A549 (cell line): ENCODE data around the gene BICC1. TPM values are rescaled to one million over a fixed set of nuclear protein-coding genes. Genes with fewer than 3 reads are reported as not detected.

ENCODE experiments used
- ATAC-seq, 2 experiments: fragments of 200-7000 bp in 1 of 2; fragments of >200 bp in 1 of 2; cut with Nextera tagmentation in 1 of 2; cut with Tn5 transposase in 1 of 2; 3 replicates each; pipeline versions ENCODE4 v1.8.0 to v1.9.1; 2018 to 2020; ENCODE audit warnings: mild to moderate bottlenecking in 1 of 2, moderate library complexity in 1 of 2
- CTCF ChIA-PET: fragments of 300-600 bp; sonication (Branson Sonifier 250); formaldehyde crosslinking; extraction: SDS; loops from one replicate; lab custom pipeline; 2021; ENCODE audit warnings: antibody characterized with exemption, inconsistent platforms; lab: Yijun Ruan, JAX
- POLR2A ChIA-PET: fragments of 350-600 bp; formaldehyde crosslinking; extraction: SDS; loops from one replicate; lab custom pipeline; 2021; ENCODE audit warnings: antibody characterized with exemption, inconsistent platforms; lab: Yijun Ruan, JAX
- DNase-seq, 2 experiments: peaks; one replicate each; pipeline versions ENCODE4 v3.0.0 to v3.0.0-alpha.2; 2011 to 2016; ENCODE audit warnings: low read depth in 1 of 2, low spot score in 1 of 2
- FAIRE-seq: peaks from 2 replicates; lab custom pipeline; 2011; peaks lifted over from hg19 to GRCh38; lab: Jason Lieb, UNC
- H3K27ac ChIP-seq, 2 experiments: fragments of >200 bp; sonication (Bioruptor Twin); formaldehyde crosslinking; 3 replicates each; pipeline ENCODE4 v1.5.1; 2016 to 2017
- H3K4me1 ChIP-seq: fragments of >200 bp; sonication (Bioruptor Twin); formaldehyde crosslinking; 3 replicates; pipeline ENCODE4 v1.6.1; 2016
- H3K4me2 ChIP-seq: fragments of >200 bp; sonication (Bioruptor Twin); formaldehyde crosslinking; 3 replicates; pipeline ENCODE4 v1.6.1; 2016
- H3K4me3 ChIP-seq: fragments of >200 bp; sonication (Bioruptor Twin); formaldehyde crosslinking; 3 replicates; pipeline ENCODE4 v1.5.1; 2016
- H3K9me3 ChIP-seq: fragments of >200 bp; sonication (Bioruptor Twin); formaldehyde crosslinking; 3 replicates; pipeline ENCODE4 v1.6.1; 2016
- BHLHE40 ChIP-seq: IDR thresholded peaks from 2 replicates; pipeline ENCODE4 v1.6.1; 2012; ENCODE audit warnings: low read depth, low read length, inconsistent platforms
- CHD4 ChIP-seq: fragments of 200-600 bp; sonication (generic); IDR thresholded peaks from 2 replicates; pipeline ENCODE4 v1.6.1; 2016; ENCODE audit warnings: antibody characterized with exemption, mild to moderate bottlenecking, borderline replicate concordance
- FOSL2 ChIP-seq, 2 experiments: fragments of 450-650 bp in 1 of 2; fragments of >200 bp in 1 of 2; sonication (Bioruptor Twin) in 1 of 2; formaldehyde crosslinking; IDR thresholded peaks; 2 replicates each; pipeline versions ENCODE4 v1.5.0 to v1.6.1; 2016 to 2020; ENCODE audit warnings: mild to moderate bottlenecking in 1 of 2, moderate library complexity in 1 of 2
- FOXS1 ChIP-seq: fragments of 250-450 bp; sonication (Bioruptor Pico); IDR thresholded peaks from 2 replicates; pipeline ENCODE4 v1.5.0; 2020; ENCODE audit warnings: mild to moderate bottlenecking, moderate library complexity
- HEYL ChIP-seq: fragments of 250-450 bp; sonication (Bioruptor Pico); IDR thresholded peaks from 2 replicates; pipeline ENCODE4 v1.8.0; 2021; ENCODE audit warnings: mild to moderate bottlenecking, moderate library complexity
- HOXA7 ChIP-seq: fragments of 250-450 bp; sonication (Bioruptor Pico); IDR thresholded peaks from 2 replicates; pipeline ENCODE4 v1.5.0; 2020; ENCODE audit warnings: mild to moderate bottlenecking, moderate library complexity
- HOXB5 ChIP-seq: fragments of 250-450 bp; sonication (Bioruptor Pico); IDR thresholded peaks from 2 replicates; pipeline ENCODE4 v1.5.0; 2020; ENCODE audit warnings: mild to moderate bottlenecking, moderate library complexity
- JUN ChIP-seq, 2 experiments: fragments of >200 bp; sonication (Bioruptor Twin); formaldehyde crosslinking; IDR thresholded peaks; 2 replicates in 1 of 2; 3 replicates in 1 of 2; pipeline ENCODE4 v1.6.1; 2016 to 2017
- KDM5A ChIP-seq: fragments of 200-600 bp; sonication (generic); IDR thresholded peaks from 2 replicates; pipeline ENCODE4 v1.6.1; 2016; ENCODE audit warnings: antibody characterized with exemption, mild to moderate bottlenecking
- MAFK ChIP-seq: fragments of 450-650 bp; IDR thresholded peaks from 2 replicates; pipeline ENCODE4 v1.6.1; 2014; ENCODE audit not compliant: partially characterized antibody
- MAZ ChIP-seq: fragments of 150-350 bp; IDR thresholded peaks from 2 replicates; pipeline ENCODE4 v1.6.1; 2014; ENCODE audit warnings: antibody characterized with exemption, low read depth, low read length, borderline replicate concordance
- MYC ChIP-seq: IDR thresholded peaks from 2 replicates; pipeline ENCODE4 v1.6.1; 2012; ENCODE audit warnings: mild to moderate bottlenecking, inconsistent platforms, low read length, improper control_type of control experiment, borderline replicate concordance
- NFE2L2 ChIP-seq: fragments of 150-350 bp; conservative IDR thresholded peaks from 2 replicates; pipeline ENCODE4 v1.6.1; 2014; ENCODE audit warnings: low read length
- NPAS2 ChIP-seq: fragments of 250-450 bp; sonication (Bioruptor Pico); IDR thresholded peaks from 2 replicates; pipeline ENCODE4 v1.8.0; 2022; ENCODE audit warnings: mild to moderate bottlenecking, moderate library complexity, borderline replicate concordance
- NR3C1 ChIP-seq: fragments of >200 bp; sonication (Bioruptor Twin); formaldehyde crosslinking; IDR thresholded peaks from 3 replicates; pipeline ENCODE4 v1.6.1; 2017
- PHF8 ChIP-seq: fragments of 200-600 bp; sonication (generic); IDR thresholded peaks from 2 replicates; pipeline ENCODE4 v1.6.1; 2016; ENCODE audit warnings: low read depth, mild to moderate bottlenecking, antibody characterized with exemption, moderate library complexity, borderline replicate concordance
- POLR2A ChIP-seq: IDR thresholded peaks from 2 replicates; pipeline ENCODE4 v1.6.1; 2012; ENCODE audit warnings: mild to moderate bottlenecking, low read length
- RAD21 ChIP-seq, 2 experiments: fragments of >200 bp in 1 of 2; sonication (Bioruptor Twin) in 1 of 2; formaldehyde crosslinking in 1 of 2; IDR thresholded peaks in 1 of 2; conservative IDR thresholded peaks in 1 of 2; 2 replicates in 1 of 2; 3 replicates in 1 of 2; pipeline ENCODE4 v1.6.1; 2012 to 2018; ENCODE audit warnings: inconsistent platforms in 1 of 2
- RARB ChIP-seq: fragments of 250-450 bp; sonication (Bioruptor Pico); IDR thresholded peaks from 2 replicates; pipeline ENCODE4 v1.8.0; 2021; ENCODE audit warnings: mild to moderate bottlenecking, moderate library complexity
- RFX5 ChIP-seq: fragments of 450-650 bp; IDR thresholded peaks from 2 replicates; pipeline ENCODE4 v1.7.1; 2014; ENCODE audit warnings: antibody characterized with exemption, mild to moderate bottlenecking, moderate library complexity
- SREBF2 ChIP-seq: fragments of 450-650 bp; IDR thresholded peaks from 2 replicates; pipeline ENCODE4 v1.6.1; 2014; ENCODE audit warnings: mild to moderate bottlenecking, moderate library complexity
- TFCP2L1 ChIP-seq: fragments of 250-450 bp; sonication (Bioruptor Pico); IDR thresholded peaks from 2 replicates; pipeline ENCODE4 v1.5.0; 2021; ENCODE audit warnings: mild to moderate bottlenecking
- ZSCAN20 ChIP-seq: fragments of 250-450 bp; sonication (Bioruptor Pico); IDR thresholded peaks from 2 replicates; pipeline ENCODE4 v1.8.0; 2022; ENCODE audit warnings: mild to moderate bottlenecking, moderate library complexity
- WGBS: methylation state at CpG from one replicate; pipeline ENCODE4 v1.1.6; 2017; ENCODE audit errors: missing lambda C conversion rate; 5-methylcytosine and 5-hydroxymethylcytosine counted together
- polyA plus RNA-seq, 4 experiments: library from polyadenylated mRNA; depleted of rRNA in 3 of 4; stranded (reverse); fragments of >200 nt; fragmentation: RNase III in 1 of 4; extraction: RNeasy Plus Mini Kit Qiagen cat#74134 plus additional on column Dnase treatment in 1 of 4; gene quantifications; 2 replicates in 3 of 4; 3 replicates in 1 of 4; pipeline ENCODE4 v1.2.3, GENCODE V29; 2011 to 2017
- TF ChIP-seq, protein P1 (sequence below): fragments of 250-450 bp; sonication (Bioruptor Pico); IDR thresholded peaks from 2 replicates; pipeline ENCODE4 v1.5.0; 2020; ENCODE audit warnings: low read depth, mild to moderate bottlenecking, moderate library complexity
- TF ChIP-seq, protein P2 (sequence below): fragments of 200-600 bp; sonication (generic); IDR thresholded peaks from 2 replicates; pipeline ENCODE4 v1.6.1; 2016; ENCODE audit warnings: antibody characterized with exemption, mild to moderate bottlenecking, moderate library complexity
- TF ChIP-seq, protein P3 (sequence below): fragments of 250-450 bp; sonication (Bioruptor Pico); IDR thresholded peaks from 2 replicates; pipeline ENCODE4 v1.5.0; 2021; ENCODE audit warnings: mild to moderate bottlenecking, moderate library complexity, borderline replicate concordance
- TF ChIP-seq, protein P4 (sequence below): IDR thresholded peaks from 2 replicates; pipeline ENCODE4 v1.6.1; 2012; ENCODE audit warnings: low read depth, borderline replicate concordance

Gene BICC1
- polyA plus RNA-seq, 2 of the 4 experiments (the other 2 are of a cell fraction): 36.9 to 56.8 TPM

DNA sequence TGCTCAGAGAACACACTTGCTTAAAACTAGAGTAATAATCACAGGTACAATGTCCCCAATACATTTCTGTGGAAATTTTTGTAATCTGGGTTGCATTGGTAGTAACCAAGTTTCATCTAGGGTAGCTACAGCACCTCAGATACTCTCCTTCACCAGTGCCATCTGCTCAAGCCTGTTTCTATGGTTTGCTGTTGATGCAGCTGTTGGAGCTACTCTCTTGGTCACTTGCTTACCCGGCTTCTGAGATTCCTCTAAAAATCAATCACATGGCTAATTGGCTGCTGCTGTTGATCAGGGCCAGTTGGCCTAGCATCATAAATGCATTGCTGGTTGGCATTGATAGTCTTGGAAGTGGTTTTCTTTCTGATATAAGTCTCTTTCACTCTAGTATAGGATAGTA is 220.8 kb downstream of the BICC1 start:
- ATAC-seq (peak; percentile 37 to 47; a peak in 3 of 6 replicates), FAIRE-seq (no peak), DNase-seq (no peak)
- 78% methylated on average over 1 of the region's 1 CpG for WGBS
- Histone ChIP-seq H3K27ac (0 out of 6 replicates have a peak overlapping the region, but pooled peaks of 1 of the 2 experiments have one; percentile 1), H3K4me1 (peaks cover 19% of the 10 kb centered on the region; the same call in 1 of the 3 replicates), H3K4me3 (no peak overlapping the region)
- POLR2A ChIA-PET: no interaction called here
- CTCF ChIA-PET: interaction anchor here (1.3 to 1.5 kb wide), 2 partner anchors 9 to 319 kb away, joined by 4 to 5 read pairs; no protein-coding TSS in a partner anchor
- TF ChIP-seq PHF8 (no peak), BHLHE40 (no peak), MYC (no peak), MAZ (no peak), HOXB5 (CRISPR knock-in tag) (no peak), RAD21 (conservative IDR thresholded peaks at IDR 0.05 in 1 of 2, IDR thresholded peaks at IDR 0.05 in 1 of 2) (no peak)
- TF ChIP-seq, protein P1, sequence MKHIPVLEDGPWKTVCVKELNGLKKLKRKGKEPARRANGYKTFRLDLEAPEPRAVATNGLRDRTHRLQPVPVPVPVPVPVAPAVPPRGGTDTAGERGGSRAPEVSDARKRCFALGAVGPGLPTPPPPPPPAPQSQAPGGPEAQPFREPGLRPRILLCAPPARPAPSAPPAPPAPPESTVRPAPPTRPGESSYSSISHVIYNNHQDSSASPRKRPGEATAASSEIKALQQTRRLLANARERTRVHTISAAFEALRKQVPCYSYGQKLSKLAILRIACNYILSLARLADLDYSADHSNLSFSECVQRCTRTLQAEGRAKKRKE (CRISPR knock-in tag): no peak
- TF ChIP-seq, all 56 proteins: peak for 0
- H3K4me2 ChIP-seq: no peak overlapping the region
- H3K9me3 ChIP-seq: peaks cover 23% of the 10 kb centered on the region

DNA sequence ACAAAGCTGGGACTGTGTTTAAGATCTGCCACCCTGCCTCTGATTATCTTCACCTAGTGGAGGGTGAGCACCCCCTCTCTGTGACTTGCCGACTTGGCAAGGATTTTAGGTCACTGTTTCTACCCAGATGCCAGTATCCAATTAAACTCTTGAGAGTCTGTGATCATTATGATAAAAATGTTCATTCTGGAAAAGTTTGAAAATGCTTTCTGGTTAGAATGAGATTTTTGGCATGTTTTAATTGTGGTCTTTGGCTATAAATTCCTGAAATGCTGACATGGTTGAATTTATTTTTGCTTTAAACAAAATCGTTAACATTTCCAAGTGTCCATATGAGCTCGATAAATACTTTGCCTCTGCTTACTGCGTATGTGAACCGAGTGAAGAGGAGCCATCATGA is 221.4 kb downstream of the BICC1 start:
- Histone ChIP-seq H3K9me3 (peaks cover 23% of the 10 kb centered on the region), H3K27ac (0 out of 6 replicates have a peak overlapping the region, but pooled peaks of 1 of the 2 experiments have one; percentile 1), H3K4me2 (no peak overlapping the region), H3K4me3 (no peak overlapping the region), H3K4me1 (peaks cover 19% of the 10 kb centered on the region; the same call in 1 of the 3 replicates)
- DNase-seq: no peak
- CTCF ChIA-PET: interaction anchor here (1.3 to 1.5 kb wide), 2 partner anchors 10 to 320 kb away, joined by 4 to 5 read pairs; no protein-coding TSS in a partner anchor
- POLR2A ChIA-PET: no interaction called here
- FAIRE-seq: no peak
- peak in 1 of 2 experiments; percentile 46; a peak in 2 of 6 replicates for ATAC-seq
- TF ChIP-seq FOSL2 (IDR thresholded peaks at IDR 0.05): no peak
- TF ChIP-seq FOSL2 (CRISPR knock-in tag; IDR thresholded peaks at IDR 0.05): no peak
- no peak for TF ChIP-seq HEYL
- TF ChIP-seq NPAS2 (CRISPR knock-in tag): no peak
- 0 out of 5 replicates have a peak, but pooled peaks of 1 of the 2 experiments have one; percentile 13 for TF ChIP-seq RAD21 (conservative IDR thresholded peaks at IDR 0.05 in 1 of 2, IDR thresholded peaks at IDR 0.05 in 1 of 2)
- TF ChIP-seq RARB (CRISPR knock-in tag): no peak
- TF ChIP-seq MAFK: peak; percentile 79
- TF ChIP-seq SREBF2: no peak
- 74% methylated on average over 5 of the region's 5 CpGs for WGBS

DNA sequence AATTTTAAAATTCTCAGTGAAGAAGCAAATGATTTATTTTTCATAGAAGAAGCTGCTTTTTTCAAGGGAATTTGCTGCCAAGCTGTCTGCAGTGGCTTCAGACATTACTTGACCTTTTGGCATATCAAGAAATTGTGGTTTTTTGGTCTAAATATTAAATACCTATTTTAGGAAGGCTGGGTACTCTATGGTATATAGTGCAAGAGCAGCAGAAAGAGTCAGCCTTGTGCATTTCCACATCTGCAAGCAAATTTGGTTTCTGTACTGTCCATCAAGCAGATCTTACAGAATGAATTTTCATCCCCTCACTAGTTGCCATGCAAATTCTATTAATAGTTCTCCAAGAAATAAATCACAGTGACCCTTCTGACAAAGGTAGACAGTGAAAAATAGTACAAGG is 222.0 kb downstream of the BICC1 start:
- Histone ChIP-seq H3K27ac (no peak overlapping the region), H3K4me2 (no peak overlapping the region), H3K9me3 (peaks cover 20% of the 10 kb centered on the region), H3K4me3 (no peak overlapping the region), H3K4me1 (peaks cover 19% of the 10 kb centered on the region; the same call in 1 of the 3 replicates)
- FAIRE-seq: no peak
- DNase-seq: no peak
- POLR2A ChIA-PET: no interaction called here
- CTCF ChIA-PET: interaction anchor here (1.3 kb wide), 1 partner anchor 10 kb away, joined by 4 read pairs; no protein-coding TSS in a partner anchor
- ATAC-seq: no peak
- TF ChIP-seq, protein P2, sequence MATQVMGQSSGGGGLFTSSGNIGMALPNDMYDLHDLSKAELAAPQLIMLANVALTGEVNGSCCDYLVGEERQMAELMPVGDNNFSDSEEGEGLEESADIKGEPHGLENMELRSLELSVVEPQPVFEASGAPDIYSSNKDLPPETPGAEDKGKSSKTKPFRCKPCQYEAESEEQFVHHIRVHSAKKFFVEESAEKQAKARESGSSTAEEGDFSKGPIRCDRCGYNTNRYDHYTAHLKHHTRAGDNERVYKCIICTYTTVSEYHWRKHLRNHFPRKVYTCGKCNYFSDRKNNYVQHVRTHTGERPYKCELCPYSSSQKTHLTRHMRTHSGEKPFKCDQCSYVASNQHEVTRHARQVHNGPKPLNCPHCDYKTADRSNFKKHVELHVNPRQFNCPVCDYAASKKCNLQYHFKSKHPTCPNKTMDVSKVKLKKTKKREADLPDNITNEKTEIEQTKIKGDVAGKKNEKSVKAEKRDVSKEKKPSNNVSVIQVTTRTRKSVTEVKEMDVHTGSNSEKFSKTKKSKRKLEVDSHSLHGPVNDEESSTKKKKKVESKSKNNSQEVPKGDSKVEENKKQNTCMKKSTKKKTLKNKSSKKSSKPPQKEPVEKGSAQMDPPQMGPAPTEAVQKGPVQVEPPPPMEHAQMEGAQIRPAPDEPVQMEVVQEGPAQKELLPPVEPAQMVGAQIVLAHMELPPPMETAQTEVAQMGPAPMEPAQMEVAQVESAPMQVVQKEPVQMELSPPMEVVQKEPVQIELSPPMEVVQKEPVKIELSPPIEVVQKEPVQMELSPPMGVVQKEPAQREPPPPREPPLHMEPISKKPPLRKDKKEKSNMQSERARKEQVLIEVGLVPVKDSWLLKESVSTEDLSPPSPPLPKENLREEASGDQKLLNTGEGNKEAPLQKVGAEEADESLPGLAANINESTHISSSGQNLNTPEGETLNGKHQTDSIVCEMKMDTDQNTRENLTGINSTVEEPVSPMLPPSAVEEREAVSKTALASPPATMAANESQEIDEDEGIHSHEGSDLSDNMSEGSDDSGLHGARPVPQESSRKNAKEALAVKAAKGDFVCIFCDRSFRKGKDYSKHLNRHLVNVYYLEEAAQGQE: no peak
- TF ChIP-seq FOSL2 (IDR thresholded peaks at IDR 0.05): no peak
- no peak for TF ChIP-seq FOSL2 (CRISPR knock-in tag; IDR thresholded peaks at IDR 0.05)
- TF ChIP-seq HOXA7: no peak
- TF ChIP-seq KDM5A: no peak
- TF ChIP-seq JUN (IDR thresholded peaks at IDR 0.05): no peak
- no peak for TF ChIP-seq NR3C1
- TF ChIP-seq, protein P3, sequence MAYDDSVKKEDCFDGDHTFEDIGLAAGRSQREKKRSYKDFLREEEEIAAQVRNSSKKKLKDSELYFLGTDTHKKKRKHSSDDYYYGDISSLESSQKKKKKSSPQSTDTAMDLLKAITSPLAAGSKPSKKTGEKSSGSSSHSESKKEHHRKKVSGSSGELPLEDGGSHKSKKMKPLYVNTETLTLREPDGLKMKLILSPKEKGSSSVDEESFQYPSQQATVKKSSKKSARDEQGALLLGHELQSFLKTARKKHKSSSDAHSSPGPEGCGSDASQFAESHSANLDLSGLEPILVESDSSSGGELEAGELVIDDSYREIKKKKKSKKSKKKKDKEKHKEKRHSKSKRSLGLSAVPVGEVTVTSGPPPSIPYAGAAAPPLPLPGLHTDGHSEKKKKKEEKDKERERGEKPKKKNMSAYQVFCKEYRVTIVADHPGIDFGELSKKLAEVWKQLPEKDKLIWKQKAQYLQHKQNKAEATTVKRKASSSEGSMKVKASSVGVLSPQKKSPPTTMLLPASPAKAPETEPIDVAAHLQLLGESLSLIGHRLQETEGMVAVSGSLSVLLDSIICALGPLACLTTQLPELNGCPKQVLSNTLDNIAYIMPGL (CRISPR knock-in tag): no peak
- no peak for TF ChIP-seq TFCP2L1
- no peak for TF ChIP-seq ZSCAN20 (CRISPR knock-in tag)
- TF ChIP-seq, protein P4, sequence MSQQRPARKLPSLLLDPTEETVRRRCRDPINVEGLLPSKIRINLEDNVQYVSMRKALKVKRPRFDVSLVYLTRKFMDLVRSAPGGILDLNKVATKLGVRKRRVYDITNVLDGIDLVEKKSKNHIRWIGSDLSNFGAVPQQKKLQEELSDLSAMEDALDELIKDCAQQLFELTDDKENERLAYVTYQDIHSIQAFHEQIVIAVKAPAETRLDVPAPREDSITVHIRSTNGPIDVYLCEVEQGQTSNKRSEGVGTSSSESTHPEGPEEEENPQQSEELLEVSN: no peak
- TF ChIP-seq NFE2L2: no peak
- no peak for TF ChIP-seq SREBF2
- TF ChIP-seq FOXS1 (CRISPR knock-in tag): no peak
- TF ChIP-seq HOXB5 (CRISPR knock-in tag): no peak
- no peak for TF ChIP-seq CHD4
- no peak for TF ChIP-seq RFX5
- TF ChIP-seq POLR2A: no peak
- TF ChIP-seq MYC: no peak
